HPDE6-E6E7 (cell line): ENCODE measurements around the gene SLC23A3.
A peak's percentile ranks its signal among the peaks of the same experiment; 100 is the strongest.

ENCODE experiments used
- DNase-seq: peaks from one replicate; pipeline ENCODE4 v3.0.0; 2011; ENCODE audit warnings: missing footprints; ENCODE audit errors: extremely low spot score

The SLC23A3 gene

GRCh38 chr2:219175928-219176817 lies 6.3 kb upstream of the SLC23A3 start:
- peak; percentile 29 for DNase-seq

- no peak for DNase-seq
These were observed 5.7 kb upstream of the SLC23A3 start for GRCh38 chr2:219175486-219175885.

- no peak for DNase-seq
These were observed 5.0 kb upstream of the SLC23A3 start for GRCh38 chr2:219174801-219175200.

- DNase-seq = no peak
These were observed 4.3 kb upstream of the SLC23A3 start for GRCh38 chr2:219174146-219174545.

GRCh38 chr2:219173176-219173575 lies 3.3 kb upstream of the SLC23A3 start:
- no peak for DNase-seq

- DNase-seq = no peak
These were observed 2.7 kb upstream of the SLC23A3 start for GRCh38 chr2:219172231-219173154.

- DNase-seq = peak; percentile 15
These were observed 1.4 kb upstream of the SLC23A3 start for GRCh38 chr2:219171231-219171651.

- DNase-seq = no peak
These were observed 897 bp downstream of the SLC23A3 start for GRCh38 chr2:219168932-219169331.

GRCh38 chr2:219168526-219168925 lies 1.3 kb downstream of the SLC23A3 start:
- no peak for DNase-seq

- DNase-seq = no peak
These were observed 1.8 kb downstream of the SLC23A3 start for GRCh38 chr2:219167997-219168396.

GRCh38 chr2:219165058-219165911 lies 4.5 kb downstream of the SLC23A3 start:
- DNase-seq = no peak

GRCh38 chr2:219163156-219163555 lies 6.7 kb downstream of the SLC23A3 start:
- no peak for DNase-seq

GRCh38 chr2:219161097-219161496 lies 8.7 kb downstream of the SLC23A3 start:
- no peak for DNase-seq

GRCh38 chr2:219160186-219161017 lies 9.4 kb downstream of the SLC23A3 start, which contains the start of gene NHEJ1:
Gene NHEJ1, minus strand, starts transcription at chr2:219160815. Its CDS starts 2,453 bp downstream, at chr2:219158362.
- DNase-seq = peak; percentile 95

- DNase-seq = no peak
These were observed 10.1 kb downstream of the SLC23A3 start for GRCh38 chr2:219159771-219160185.

- no peak for DNase-seq
These were observed 11.2 kb downstream of the SLC23A3 start for GRCh38 chr2:219158586-219158985.

- no peak for DNase-seq
These were observed 11.8 kb downstream of the SLC23A3 start for GRCh38 chr2:219158025-219158424.

- no peak for DNase-seq
These were observed 12.4 kb downstream of the SLC23A3 start for GRCh38 chr2:219157396-219157795.

GRCh38 chr2:219155054-219155644 lies 14.7 kb downstream of the SLC23A3 start:
- peak; percentile 56 for DNase-seq

- no peak for DNase-seq
These were observed 20.2 kb downstream of the SLC23A3 start for GRCh38 chr2:219149667-219150066.
